Epithelial cell of prostate (primary cell): ENCODE results near the gene HOXA11.

ENCODE experiments used
- DNase-seq: peaks from one replicate; pipeline ENCODE4 v3.0.0-alpha.2; 2011; ENCODE audit warnings: low read depth, low spot score
- H3K27ac ChIP-seq: fragments of 450-650 bp; 2 replicates; pipeline ENCODE4 v1.5.1; 2017; ENCODE audit warnings: mild to moderate bottlenecking

Gene HOXA11

DNA sequence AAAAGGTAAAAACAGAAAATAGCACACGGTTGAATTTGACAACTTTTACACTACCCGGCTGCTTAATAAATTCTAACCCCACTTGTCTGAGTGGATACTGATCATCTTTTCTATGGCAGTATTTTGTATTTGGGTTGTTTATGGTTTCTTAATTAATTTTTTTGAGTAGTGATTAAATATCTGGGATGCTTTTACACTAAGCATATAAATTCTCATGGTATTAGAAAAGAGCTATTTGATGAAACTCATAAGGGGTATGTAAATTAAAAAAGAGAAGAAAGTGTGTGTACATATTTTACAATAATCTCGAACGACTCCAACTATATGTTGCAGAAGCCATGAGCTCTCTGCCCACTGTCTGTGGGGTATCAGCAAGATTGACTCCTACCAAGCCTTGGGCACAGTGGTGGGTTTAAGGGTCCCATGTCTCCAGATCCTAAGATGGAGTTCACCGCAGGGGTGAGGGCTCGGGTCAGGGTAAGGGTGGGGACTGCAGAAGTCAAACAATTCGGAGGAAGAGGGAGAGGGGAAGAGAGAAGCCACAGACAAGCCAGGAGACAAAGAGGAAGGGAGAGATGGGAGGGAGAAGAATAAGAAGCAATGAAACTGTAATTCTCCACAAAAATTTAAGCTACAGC lies 22.4 kb upstream of the HOXA11 start:
- no peak overlapping the region for H3K27ac ChIP-seq
- no peak for DNase-seq

DNA sequence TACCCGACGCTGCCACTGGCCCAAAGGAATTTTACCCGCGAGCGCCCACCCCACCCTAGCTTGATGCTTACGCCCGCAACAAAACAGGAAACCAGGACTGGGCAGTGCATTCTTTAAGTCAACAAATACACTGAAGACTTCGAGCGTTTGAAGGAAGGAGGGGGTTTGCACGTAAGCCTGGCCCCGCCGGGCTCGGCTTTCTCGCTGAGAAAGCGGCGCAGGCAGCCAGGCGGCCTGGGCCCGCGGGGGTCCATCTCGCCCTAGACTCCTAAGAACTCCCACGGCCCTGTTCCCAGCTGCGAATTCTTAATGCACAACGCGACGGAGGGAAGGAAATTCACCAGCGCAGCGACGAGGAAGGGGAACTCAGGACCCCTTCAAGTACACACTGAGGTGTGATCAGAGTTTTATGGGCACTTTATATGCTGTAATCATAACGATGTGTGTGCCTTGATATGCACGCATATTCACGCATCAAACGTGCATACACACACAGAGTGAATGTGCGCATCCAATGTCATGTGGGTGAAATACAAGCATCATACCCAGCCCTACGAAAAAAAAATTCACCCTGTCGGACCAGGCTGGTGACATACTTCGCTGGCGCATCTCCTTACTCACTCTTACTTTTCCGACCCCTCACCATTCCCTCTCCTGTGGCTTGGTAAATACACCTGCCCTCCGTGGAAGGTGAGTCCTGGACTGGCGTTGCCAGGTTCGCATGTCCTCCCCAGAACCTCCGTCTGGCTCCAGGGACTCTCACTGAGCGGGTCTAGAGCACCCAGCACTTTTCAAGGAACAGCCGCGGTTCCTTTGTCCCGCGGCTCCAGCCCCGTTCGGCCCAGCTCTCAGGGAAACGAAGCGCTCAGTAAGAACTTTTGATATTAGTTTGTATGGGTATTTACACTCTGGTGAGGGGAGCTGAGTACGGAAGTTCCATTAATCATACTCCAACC lies 20.6 kb upstream of the HOXA11 start:
- peak overlapping the region; percentile 84 for H3K27ac ChIP-seq
- DNase-seq, result no peak

DNA sequence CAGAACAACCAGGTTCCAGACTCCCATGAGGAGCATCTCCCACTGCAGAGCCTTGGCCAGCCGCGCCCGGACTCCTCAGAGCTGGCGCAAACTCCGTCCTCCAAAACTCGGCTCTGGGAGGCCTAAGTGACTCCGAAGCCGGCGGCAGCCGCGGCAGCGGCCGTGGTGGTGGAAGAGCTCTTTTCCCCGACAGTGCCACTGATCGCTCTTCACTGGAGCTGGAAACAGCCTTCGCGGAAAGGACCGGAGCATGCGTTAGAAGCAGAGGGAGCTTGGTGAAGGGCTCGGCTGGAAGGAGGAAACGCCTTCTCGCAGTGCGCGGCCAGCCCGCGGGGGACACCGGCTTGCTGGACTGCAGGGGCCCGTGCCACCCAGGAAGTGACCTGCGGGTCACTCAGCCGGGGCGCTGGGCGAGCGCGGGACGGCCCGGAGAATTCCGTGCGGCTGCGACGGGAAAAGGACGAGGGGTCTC lies 19.9 kb upstream of the HOXA11 start:
- DNase-seq, result no peak
- H3K27ac ChIP-seq, result peak overlapping the region; percentile 84

DNA sequence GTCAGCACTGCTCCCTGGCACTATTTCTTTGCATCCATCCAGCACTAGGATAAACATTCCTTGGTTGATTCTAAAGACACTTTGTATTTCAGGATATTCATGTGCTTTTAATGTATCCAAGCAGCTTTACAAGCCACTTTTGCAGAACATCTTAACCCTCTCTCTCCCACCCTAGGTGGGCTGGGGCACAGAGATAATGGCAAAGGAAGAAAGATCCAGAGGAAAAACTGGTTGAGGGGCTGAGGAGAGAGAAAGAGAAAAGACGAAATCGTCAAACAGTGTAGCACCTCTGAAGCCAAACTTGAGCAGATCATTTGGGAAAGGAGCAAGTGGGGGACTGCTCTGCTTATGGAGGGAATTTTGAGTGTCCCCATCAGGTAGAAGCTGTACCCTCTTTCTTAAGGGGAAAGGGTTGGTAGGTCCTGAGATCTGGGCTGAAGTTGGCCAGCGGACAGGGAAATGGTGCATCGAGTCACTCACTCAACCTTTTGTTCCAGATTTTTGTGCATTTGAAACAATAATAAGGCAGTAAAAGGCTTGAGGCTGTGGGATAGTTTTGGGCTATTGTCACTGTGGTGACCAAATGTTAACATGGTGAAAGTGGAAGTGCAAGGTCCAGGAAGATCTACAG lies 19.0 kb upstream of the HOXA11 start:
- DNase-seq, result no peak
- H3K27ac ChIP-seq, result peak overlapping the region; percentile 84

DNA sequence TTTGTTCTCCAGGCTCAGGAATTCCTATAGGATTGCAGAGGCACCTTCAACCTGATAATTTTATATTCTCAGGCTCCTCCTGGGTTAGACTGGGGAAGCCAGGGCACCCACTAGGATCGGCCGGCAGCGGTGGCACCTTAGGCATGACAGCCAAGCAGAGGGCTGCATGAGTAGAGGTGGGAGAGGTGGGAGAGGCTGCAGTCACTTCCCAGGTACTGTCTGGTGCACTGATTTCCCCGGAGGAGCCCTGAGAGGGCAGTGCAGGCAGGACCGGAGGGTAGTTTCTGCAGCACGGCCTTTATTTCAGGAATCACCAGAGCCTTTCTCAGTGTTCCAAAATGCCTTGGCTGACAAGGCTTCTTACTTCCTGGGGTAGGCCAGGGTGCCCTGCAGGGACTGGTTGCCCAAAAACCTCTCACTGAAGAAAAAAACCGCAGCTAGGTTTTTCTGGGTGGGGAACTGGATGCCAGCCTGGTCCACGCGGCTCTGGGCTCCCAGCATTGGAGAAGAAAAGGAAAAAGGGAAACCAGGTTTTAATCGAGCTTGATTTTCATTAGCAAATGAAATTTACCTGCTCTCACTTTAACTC lies 18.4 kb upstream of the HOXA11 start:
- peak overlapping the region; percentile 84 for H3K27ac ChIP-seq
- no peak for DNase-seq

DNA sequence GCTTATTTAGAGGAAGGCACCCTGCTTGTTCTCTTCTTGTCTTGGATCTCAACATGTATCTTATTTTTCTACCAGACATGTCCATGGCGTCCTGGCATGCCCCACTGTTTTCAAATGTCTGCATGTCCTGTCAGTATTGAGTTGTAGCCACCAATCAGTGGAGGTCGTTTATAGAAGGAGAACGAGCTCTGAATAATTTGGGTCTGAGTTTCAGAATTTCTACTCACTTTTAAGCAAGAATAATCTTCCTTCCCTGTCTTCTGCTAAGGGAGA lies 17.8 kb upstream of the HOXA11 start:
- peak overlapping the region; percentile 84 for H3K27ac ChIP-seq
- no peak for DNase-seq

DNA sequence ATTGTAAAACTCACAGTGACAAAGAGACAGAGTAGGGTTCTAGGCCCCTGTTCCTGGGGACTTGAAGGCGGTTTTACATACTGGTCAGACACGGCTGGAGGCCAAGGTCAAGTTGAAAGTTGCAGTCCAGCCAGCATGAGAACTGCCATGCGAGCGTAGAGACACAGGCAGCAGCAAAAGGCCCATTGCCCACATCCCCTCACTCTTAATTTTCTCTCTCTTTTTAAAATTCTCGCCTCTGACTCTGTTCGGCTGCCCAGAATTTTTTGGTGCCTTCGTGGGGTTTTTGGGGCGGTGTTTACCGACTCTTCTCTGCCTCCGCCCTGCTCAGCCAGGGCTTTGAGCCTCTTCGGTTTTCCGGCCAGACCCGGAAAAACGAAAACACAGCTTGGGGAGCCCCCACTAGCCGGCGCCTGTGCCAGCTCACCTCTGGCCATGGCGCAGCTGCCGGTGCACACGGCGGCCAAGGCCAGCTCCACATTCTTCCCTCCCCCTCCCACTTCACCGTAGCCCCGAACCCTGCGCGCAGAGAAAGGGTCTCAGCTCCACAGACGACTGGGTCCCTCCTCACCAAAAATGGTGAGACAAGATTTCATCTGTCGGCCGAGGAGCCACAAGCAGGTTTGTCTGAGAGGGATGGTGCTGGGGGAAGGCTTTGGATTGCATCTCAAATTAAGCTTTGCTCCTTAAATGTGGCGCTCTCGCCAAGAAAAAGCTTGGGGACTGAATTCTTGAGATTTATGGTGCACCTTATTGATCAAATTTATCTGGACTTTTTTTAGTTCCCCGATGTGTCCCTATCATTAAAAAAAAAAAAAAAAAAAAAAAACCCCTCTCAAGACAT lies 17.2 kb upstream of the HOXA11 start:
- no peak for DNase-seq
- H3K27ac ChIP-seq, result peak overlapping the region; percentile 84

DNA sequence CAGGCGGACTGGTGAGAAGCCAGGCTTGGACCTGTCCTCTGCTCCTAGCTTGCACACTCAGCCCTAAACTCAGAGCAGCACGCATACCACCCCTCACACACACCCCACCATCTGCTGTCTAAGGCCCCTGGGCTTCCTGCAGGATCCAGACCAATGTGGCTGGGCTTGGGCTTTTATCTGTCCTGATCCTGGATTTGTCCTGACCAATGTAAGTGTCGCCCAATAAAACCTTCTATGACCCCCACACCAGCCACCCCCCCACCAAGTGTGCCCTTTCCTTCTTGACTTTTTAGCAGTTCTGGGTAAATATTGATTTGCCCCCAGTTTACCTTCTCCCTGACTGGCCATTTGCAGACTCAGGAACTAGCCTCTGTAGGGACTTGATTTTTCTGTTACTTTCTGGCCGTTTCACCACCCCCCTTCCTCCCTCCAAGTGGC lies 16.6 kb upstream of the HOXA11 start:
- peak overlapping the region; percentile 84 for H3K27ac ChIP-seq
- no peak for DNase-seq

DNA sequence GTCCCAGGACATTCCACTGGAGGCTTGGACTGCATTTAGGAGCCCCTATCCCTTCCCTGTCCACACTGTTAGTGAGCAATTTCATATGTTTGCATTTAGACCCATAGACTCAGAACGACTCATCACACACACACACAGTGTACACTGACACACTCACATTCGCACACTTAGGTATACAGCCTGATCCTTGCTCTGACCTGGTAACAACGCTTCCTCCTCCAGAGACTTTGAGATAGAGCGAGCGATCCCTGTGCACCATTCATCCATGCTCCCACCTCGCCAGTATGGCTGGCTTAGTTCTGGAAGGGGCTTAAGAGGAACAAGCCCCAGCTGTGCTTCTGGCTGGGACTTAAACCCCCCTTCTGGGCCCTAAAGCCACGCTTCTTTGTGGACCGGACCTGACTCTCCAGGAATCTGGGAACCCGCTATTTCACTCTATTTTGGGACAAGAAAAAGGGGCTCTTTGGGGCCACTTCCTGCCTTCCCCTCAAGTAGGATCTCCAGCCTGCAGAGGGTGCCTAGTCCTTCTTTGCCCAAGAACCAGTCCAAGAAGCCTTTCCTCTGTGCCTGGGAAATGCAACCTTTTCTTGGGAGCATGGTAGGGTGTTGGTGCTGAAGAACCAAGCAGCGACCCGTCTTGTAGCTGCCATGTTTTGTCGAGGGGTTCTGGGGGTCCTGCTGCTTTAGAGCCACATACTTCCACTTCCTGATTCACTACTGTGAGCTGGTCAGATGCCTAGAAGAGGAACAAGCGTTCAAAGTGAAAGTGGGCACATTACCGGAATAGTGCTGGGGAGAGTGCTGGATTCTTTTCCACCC lies 15.9 kb upstream of the HOXA11 start:
- H3K27ac ChIP-seq, result peak overlapping the region; percentile 84
- no peak for DNase-seq

DNA sequence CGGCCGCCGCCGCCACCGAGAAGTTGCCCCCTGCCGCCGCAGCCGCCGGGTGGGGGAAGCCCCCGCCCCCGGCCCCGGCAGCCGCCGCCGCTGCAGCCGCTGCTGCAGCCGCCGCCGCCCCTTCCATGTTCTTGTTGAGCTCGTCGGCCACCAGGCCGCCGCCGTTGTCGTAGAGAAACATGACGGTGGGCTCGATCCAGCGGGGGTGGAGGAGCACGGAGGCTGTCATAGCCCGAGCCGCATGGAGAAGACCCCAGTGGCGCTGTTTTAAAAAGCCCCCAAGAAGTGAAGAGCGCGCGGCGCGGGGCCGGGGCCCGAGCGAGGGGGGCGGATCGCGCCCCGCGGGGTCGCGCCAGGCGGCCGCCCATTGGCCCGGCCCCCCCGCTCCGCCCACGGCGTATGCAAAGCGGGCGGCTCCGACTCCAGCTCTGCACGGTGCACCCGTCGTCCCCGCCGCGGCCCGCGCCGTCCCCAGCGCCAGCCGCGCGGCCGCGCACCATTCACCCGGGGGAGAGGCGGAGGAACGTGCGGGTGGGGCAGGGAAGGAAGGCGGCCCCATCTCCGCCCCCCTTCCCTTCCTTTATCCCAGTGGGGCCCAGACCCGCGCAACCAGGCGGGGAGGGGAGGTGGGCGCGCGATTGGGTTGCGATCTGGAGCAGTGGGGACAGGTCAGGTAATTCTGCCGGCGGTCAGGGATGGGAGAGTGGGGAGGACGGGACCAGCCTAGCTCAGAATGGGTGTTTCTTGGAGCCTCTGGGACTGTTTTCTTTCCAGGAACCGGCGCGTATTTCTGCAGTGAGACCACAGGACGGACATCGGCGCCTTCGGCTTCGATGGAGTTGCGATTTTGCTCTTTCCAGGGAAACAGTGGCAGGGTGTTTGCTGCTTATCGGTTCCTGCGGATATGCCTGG lies 15.1 kb upstream of the HOXA11 start, which contains the start of gene HOXA13:
TSS of gene HOXA13 (minus strand) at position 243 of the 912 bp plus-strand sequence. CDS start at position 229, 14 bp downstream.
- peak within 1 kb of the TSS; percentile 84 for H3K27ac ChIP-seq
- no peak for DNase-seq

DNA sequence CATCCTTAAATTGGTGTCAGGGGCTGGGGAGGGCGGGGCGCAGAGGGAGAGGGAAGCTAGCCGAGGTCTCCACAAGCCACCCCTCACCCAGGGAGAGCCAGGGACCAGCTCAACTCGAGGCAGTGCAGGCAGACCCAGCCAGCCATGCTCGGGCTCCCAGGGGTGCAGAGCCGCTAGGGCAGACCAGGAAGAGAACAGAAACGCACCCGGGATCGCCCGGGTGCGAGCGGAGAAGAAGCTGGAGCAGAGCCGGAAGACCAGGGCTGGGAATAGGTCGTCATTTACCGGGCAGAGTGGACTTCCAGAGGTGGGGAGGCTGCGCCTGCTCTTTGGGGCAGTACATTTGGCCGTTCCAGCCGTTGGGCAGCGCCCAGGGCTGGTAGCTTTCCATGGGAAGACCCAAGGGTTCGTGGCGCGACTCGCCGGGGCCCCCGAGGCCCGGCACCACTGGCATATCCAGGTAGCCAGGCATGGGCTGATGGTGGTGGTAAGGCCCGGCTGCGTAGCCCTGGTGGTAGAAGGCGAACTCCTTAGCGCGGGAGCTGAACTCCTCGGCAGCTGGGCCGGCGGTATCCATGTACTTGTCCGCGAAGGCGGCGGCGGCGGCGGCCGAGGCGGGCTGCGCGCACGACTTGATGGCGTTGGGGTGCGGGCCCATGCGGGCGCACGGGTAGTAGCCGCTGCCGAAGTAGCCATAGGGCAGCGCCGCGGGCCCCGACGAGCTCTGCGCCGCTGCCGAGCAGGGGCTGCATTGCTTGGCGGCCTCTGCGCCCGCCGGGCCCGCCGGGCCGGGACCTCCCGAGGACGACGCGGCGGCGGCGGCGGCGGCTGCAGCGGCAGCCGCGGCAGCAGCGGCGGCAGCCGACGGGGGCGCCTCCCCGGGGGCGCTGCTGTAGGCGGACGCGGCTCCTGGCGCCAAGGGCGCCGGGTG lies 14.1 kb upstream of the HOXA11 start:
- no peak for DNase-seq
- peak overlapping the region; percentile 84 for H3K27ac ChIP-seq

DNA sequence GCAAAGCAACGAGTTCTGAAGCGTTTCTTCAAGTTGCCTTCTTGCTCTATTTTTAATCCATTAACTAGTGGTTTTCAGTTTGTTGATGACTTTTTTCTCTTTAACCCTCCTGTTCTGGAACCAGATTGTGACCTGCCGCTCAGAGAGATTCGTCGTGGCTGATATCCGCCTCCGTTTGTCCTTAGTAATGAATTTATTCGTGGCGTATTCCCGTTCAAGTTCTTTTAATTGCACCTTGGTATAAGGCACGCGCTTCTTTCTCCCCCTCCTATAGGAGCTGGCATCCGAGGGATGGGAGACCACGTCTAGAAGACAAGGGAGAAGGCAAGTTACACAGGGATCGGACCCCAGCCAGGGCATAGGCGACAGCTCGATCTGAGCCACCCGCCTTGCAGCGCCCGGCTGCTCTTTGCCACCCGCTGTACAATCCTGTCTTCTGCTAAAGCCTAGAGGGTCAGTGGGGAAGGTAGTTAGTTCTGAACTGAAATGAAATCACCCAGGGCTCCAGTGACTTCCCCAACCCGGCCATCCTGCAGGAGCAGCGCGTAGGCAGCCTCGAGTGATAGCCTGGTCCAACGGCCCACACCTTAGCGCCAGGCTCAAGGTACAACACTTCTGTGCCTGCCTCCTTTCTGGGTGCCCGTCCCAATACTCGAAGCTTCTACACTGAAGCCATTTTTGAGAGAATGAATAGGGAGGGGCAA lies 13.3 kb upstream of the HOXA11 start:
- DNase-seq, result no peak
- peak overlapping the region; percentile 84 for H3K27ac ChIP-seq

DNA sequence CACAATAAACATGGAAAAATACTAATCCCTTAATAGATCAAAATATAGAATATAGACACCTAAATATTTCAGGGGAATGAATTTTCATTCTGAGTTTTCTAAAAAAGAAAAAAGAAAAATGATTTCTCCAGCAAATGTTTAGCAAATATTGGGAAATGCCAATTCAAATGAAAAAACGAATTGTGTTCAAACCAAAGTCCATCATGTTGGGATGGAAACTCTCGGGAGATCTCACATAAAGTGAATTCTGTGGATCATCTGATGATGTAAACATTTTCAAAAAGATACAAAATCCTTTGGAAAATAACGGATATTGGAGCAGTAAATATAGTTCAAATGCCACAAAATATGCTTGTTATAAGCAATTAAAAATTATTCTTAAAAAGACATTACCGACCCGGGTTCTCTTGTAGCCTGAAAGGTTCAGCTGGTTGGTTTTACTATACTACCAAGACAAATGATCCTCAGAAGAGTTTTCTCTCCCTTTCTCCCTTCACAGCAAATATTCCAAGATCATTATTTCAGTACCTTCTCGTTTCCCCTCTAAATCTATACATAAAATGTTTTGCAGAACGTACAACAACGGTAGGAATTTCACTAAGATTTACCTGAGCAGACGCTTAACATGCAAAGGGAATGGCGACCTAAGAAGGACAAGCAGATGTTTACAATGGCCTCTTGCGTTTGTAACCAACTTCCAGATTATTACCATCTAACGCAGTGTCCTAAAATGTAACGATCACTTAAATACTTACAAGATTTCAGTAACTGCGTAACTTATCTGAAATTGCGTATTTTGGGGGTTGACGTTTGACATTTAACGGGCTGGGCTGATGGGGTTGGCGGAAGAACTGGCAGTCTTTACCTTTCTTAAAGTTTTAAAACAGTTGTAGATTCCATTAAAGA lies 12.4 kb upstream of the HOXA11 start:
- H3K27ac ChIP-seq, result peak overlapping the region; percentile 84
- DNase-seq, result no peak

DNA sequence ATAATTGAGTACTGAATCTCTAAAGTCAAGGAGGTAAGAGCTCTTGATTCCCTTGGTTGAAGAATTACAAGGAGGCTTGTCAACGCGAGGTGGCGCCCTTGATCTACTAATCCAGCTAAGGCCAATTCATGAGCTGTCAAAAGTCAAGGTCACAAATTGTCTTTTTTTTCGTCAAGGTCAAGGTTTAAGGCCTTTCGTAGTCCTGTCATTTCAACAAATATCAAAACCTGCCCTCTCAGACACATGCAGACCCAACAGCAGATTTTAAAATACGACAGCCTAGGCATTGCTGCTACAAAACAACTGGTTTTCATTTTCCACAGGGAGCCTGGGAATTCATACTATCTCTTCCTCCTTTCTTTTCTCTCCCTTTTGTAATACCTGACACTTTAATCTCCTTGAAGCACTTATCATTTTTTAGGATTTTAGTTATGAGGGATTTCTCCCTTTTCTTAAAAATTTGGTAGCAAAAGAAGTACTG lies 11.3 kb upstream of the HOXA11 start:
- H3K27ac ChIP-seq, result peak overlapping the region; percentile 86
- peak; percentile 67 for DNase-seq
